ENCODE measurements around the gene DKK2.

Gene DKK2

GRCh38 chr4:107017443-107018343, 18.4 kb downstream of the DKK2 start:
- no peak for DNase-seq (ENCODE audit: low read depth in 1 of 2, low spot score in 1 of 2)

DNA sequence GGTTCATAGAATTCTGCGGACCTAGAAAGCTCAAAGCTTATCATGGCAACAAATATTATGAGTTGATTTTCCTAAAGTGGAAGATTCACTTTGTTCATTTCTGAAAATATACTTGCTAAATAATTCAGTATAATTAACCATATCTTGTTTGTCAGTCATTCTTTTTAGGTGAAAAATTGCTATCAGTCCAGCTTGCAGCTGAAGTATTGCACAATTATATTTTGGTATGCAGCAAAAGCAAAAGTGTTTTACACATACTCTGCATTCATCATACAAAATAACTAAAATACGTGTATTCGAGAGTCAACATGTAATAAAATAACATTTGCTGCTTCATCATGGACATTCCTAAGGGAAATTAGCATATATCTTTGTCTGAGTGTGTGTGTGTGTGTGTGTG, 24.8 kb downstream of the DKK2 start:
- DNase-seq (ENCODE audit: low read depth in 1 of 2, low spot score in 1 of 2), result no peak

DNA sequence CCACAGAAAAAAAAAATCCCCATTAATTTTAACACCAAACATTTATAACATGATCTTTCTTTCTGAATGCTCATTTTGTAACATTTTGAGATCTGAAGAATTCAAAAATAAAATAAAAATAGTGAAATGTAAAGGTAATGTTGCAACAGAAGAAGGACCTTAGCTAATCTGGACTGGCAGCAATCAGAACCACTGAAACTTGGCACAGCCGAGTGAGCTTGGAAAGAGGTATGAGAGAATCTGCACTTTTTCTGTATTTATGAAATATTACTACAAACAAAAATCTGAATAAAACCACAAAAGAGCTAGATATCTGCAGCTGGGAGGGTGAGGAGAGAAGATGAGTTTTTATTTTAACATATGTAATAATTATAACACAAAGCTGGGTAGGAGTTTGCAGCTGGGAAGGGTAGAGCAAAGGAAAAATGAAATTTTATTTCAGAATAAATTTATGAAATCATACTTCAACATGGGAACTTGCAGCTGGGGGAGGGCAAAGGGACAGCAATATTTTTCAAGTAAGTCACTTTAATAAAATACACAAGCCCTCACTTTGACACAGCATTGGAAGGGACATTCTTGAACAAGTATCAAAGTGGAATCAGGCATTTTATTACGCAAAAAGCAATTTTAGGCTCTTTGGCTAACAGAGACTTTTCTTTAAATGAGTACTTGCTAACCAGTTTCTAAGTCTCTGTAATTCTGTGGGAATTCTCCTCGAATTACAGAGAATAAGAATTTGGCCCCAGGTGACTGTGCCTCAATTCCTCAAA, 26.7 kb downstream of the DKK2 start:
- no peak for DNase-seq (ENCODE audit: low read depth in 1 of 2, low spot score in 1 of 2)

DNA sequence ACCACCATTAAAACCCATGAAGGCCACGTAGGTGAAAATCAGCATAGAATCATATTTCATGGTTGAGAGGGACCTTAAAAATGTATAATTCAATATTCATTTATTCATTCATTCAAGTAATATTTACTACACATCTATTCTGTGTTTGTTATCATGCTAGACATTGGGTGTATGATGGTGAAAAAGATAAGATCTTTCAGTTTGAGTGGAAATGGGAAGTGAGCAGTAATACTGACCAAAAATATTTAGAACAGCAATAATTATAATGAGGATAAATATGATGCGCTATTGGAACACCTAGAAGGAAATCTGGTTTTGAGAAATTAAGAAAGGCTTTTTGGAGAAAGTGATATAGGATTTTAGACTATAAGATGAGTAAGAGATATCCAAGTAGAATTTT, 28.0 kb downstream of the DKK2 start:
- no peak for DNase-seq (ENCODE audit: low read depth in 1 of 2, low spot score in 1 of 2)

- DNase-seq (ENCODE audit: low read depth in 1 of 2, low spot score in 1 of 2), result no peak
Observed at GRCh38 chr4:107006218-107006617, 29.9 kb downstream of the DKK2 start.

DNA sequence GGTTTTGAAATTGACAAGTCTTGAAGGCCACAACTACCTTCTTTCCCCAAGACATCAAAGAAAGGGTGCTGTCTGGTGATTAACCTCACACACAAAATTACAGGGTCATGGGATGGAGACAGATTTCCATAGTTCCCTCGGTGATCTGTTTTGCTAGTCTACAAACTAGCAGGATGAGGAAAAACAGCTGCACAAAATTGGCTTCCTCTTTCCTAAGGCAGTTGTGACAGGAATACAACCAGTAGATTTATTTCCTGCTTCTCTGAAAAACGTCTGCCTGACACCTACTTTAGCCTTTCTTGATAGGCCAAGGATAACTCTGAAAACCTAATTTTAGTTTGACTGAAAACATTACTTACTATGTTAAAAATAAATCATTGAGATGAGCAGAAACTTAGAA, 39.6 kb downstream of the DKK2 start:
- DNase-seq (ENCODE audit: low read depth in 1 of 2, low spot score in 1 of 2), result no peak

GRCh38 chr4:106993827-106994226, 42.3 kb downstream of the DKK2 start:
- no peak for DNase-seq (ENCODE audit: low read depth in 1 of 2, low spot score in 1 of 2)

DNA sequence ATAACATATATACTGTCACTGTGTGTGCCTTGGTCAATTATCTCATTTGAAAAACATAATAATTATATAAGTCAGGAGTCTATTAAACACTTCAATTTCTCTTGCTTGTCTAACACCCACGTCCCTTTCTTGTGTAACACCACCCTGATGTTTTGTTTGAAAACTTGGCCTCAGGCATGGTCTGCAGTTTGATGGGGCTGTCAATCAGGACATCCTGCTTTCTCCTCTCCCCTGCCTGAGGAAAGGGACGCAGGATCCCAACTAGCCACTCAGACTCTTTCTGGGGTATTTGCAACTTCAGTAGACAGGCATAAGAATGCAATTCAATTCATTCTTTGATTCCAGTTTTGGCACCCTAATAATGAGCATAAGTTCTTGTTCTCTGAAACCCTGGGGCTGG, 48.8 kb downstream of the DKK2 start:
- no peak for DNase-seq (ENCODE audit: low read depth in 1 of 2, low spot score in 1 of 2)

DNA sequence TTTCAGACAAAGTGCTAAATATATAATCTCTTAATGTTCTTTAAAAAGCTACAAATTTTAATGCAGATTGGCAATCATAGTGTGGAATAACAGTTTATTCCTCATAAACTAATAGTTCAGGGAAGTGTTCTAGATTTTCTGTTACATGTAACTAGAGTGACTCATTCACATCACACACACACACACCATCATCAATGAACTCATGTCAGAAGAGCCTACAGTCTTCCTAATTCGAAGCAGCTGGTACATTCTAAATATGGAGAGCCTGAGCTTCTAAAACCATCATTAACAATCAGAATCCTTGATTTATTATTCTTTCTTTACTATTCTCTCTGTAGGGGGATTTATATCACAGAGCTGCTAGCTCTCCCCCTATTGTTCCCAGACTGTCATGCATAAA, 49.6 kb downstream of the DKK2 start:
- DNase-seq (ENCODE audit: low read depth in 1 of 2, low spot score in 1 of 2), result no peak

DNA sequence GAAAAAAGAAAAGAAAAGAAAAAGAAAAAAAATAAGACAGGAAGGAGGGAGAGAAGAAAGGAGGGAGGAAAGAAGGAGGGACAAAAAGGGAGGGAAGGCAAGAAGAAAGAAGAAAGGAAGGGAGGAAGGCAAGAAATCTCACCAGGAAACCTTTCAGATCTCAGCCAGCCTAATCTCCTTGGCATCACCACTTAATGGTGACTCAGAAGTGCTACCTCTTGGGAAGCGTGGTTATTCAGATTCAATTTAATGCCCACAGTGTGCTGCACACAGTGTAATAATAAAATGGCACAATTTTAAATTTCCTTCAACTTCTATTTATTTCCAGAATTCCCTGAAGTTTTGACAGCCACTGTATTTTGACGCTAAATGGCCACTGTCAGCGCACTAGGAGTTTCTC, 50.3 kb downstream of the DKK2 start:
- DNase-seq (ENCODE audit: low read depth in 1 of 2, low spot score in 1 of 2), result no peak

- no peak for DNase-seq (ENCODE audit: low read depth in 1 of 2, low spot score in 1 of 2)
Observed at GRCh38 chr4:106982711-106983211, 53.4 kb downstream of the DKK2 start.

GRCh38 chr4:106981431-106981830, 54.7 kb downstream of the DKK2 start:
- no peak for DNase-seq (ENCODE audit: low read depth in 1 of 2, low spot score in 1 of 2)

DNA sequence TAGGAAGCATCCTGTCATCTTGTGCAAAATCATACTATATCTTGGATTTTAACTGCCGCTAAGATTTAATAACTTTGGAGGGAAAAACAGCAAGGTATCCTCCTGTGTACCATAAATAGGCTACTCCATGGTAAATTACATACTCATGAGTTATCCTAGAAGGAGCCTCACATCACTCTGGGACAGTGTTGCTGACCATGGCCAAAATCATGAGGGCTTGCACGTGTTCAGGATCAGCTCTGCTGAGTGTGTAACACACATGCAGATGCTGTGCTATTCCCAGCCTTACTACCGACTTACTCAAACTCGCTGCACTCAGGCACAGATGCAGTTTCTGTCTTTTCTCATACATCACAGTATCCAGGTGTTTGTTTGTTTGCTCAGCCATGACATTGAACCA, 56.6 kb downstream of the DKK2 start:
- DNase-seq (ENCODE audit: low read depth in 1 of 2, low spot score in 1 of 2), result no peak

DNA sequence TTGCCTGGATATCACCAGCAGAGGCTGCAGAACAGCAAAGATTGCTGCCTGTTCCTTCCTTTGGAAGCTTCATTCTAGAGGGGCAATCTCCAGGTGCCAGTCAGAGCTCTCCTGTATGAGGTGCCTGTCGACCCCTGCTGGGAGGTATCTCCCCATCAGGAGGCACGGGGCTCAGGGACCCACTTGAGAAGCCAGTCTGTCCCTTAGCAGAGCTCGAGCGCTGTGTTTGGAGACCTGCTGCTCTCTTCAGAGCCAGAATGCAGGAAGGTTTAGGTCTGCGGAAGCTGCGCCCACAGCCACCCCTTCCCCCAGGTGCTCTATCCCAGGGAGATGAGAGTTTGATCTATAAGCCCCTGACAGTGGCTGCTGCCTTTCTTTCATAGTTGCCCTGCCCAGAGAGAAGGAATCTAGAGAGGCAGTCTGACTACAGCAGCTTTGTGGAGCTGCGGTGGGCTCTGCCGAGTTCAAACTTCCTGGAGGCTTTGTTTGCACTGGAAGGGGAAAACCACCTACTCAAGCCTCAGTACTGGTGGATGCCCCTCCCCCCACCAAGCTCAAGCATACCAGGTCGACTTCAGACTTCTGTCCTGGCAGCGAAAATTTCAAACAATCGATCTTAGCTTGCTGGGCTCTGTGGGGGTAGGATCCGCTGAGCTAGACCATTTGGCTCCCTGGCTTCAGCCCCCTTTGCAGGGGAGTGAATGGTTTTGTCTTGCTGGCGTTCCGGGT, 57.9 kb downstream of the DKK2 start:
- no peak for DNase-seq (ENCODE audit: low read depth in 1 of 2, low spot score in 1 of 2)

DNA sequence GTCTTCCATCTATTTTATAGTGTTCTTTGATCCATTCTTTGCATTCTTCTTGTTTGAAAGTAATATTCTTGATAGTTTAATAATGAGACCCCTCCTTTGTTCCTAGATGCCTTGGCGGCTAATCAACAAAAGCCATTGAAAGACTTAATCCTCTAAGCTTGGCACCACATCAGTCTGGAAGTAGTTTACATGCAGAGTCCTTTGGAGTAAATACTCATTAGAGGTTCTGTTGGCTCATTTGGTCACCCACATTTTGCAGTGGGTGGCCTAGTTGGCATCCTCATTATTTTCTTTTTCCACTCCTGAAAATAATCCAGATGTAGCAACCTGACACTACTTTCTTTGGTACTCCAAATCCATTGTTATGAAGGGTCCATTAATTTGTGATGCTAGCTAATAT, 64.5 kb downstream of the DKK2 start:
- DNase-seq (ENCODE audit: low read depth in 1 of 2, low spot score in 1 of 2), result no peak

- no peak for DNase-seq (ENCODE audit: low read depth in 1 of 2, low spot score in 1 of 2)
Observed at GRCh38 chr4:106967892-106968291, 68.2 kb downstream of the DKK2 start.

DNA sequence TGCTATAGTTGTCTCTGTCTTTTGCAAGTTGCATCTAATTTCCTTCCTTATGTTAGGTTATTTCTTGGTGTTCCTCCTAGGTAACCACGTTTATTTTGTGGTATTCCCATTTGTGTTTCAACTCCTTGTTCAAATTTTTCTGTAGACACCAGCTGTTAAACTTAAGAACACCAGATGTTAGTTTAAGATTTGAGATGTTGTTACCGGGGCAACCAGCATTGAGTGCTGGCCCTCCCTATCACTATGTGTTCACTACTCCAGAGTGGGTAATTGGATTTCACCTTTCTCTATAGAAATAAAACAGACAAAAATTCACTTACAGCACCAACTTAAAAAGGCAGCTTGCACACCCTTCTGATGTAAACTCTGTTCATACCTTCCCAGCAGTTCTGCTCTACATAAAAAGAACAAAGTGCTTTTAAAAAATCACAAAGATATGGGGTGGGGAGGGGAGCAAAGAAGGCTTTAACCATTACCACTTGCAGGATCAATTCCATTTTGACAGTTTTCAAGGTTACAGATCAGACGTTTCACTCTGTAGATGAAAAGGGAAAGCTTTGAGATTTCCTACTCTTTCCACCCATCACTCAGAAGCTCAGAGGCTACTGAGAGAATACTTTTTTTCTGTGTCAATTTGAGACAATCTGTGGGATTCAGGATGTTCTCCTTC, 82.9 kb downstream of the DKK2 start:
- no peak for DNase-seq (ENCODE audit: low read depth in 1 of 2, low spot score in 1 of 2)

- DNase-seq (ENCODE audit: low read depth in 1 of 2, low spot score in 1 of 2), result no peak
Observed at GRCh38 chr4:106951891-106952290, 84.2 kb downstream of the DKK2 start.

- no peak for DNase-seq (ENCODE audit: low read depth in 1 of 2, low spot score in 1 of 2)
Observed at GRCh38 chr4:106941841-106942240, 94.3 kb downstream of the DKK2 start.

DNA sequence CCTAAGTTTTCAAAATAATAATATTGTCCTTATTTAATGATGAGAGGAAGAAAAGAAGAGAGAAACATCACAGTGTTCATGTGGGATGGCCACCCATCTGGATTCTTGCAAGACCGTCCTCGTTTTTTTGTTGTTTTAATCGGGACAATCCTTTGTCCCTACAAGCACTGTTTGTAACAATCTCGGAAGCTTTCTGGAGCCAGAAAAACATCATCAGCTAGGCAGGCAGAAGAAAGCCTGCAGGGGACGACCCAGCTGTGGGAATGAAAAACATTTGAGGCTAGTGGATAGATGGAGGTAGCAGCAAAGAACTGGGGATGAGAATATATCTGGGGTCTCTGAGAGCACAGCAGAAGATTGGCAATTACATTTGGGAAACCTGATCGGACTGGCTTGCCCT, 105.6 kb downstream of the DKK2 start:
- DNase-seq (ENCODE audit: low read depth in 1 of 2, low spot score in 1 of 2), result no peak

- DNase-seq (ENCODE audit: low read depth in 1 of 2, low spot score in 1 of 2), result no peak
Observed at GRCh38 chr4:106929248-106929647, 106.9 kb downstream of the DKK2 start.
